GM18507 (cell line): ENCODE results near the gene USP17L26.
"Not testable (repeated sequence)": the region's sequence is repeated elsewhere in the genome, so short reads cannot be mapped to it uniquely, and the experiment has no call there.

Experiments used
- DNase-seq: peaks from one replicate; pipeline ENCODE4 v3.0.0; 2011; ENCODE audit warnings: low read depth; ENCODE audit not compliant: insufficient read length; ENCODE audit errors: extremely low spot score
- FAIRE-seq: peaks from 2 replicates; lab custom pipeline; 2011; peaks lifted over from hg19 to GRCh38; lab: Jason Lieb, UNC

USP17L26 gene

DNA sequence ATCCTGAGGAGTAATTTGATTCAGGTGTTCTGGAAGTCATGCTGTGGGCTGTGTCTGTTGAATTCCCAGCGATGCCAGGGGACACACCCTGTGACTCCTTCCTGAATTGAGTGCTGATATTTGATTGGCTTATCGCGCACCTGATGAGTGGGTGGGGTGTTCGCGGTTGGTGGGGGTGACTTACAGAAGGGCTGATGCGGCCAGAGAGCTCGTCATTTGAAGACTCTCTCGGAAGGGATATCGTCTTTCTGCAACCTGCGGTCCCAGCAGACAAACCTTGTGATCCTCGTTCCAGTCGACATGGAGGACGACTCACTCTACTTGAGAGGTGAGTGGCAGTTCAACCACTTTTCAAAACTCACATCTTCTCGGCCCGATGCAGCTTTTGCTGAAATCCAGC is at the start of gene USP17L26:
USP17L26 (plus strand) TSS at position 301 of the 400 bp plus-strand sequence; CDS start at position 301, 0 bp downstream.
- not testable (repeated sequence) for DNase-seq, FAIRE-seq

DNA sequence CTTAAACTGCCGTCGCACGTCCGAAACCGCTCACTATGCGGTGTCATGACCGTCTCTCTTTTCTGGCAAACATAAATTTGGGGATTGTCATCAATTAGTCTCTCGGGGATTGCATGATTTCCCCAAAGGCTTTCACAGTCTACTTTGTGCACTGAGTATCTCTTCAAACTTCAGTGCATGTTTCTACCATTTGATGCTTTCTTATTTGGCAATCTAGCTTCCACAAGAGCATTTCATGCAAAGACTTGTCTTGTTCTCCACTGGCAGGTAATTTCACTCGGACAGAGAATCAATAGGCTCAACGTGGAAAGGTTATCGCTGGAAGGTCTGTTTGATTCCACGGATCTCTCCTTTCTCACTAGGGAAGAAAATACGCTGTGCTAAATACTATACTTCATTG is 10.3 kb upstream of the USP17L26 start:
- not testable (repeated sequence) for FAIRE-seq, DNase-seq

DNA sequence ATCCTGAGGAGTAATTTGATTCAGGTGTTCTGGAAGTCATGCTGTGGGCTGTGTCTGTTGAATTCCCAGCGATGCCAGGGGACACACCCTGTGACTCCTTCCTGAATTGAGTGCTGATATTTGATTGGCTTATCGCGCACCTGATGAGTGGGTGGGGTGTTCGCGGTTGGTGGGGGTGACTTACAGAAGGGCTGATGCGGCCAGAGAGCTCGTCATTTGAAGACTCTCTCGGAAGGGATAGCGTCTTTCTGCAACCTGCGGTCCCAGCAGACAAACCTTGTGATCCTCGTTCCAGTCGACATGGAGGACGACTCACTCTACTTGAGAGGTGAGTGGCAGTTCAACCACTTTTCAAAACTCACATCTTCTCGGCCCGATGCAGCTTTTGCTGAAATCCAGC is 9.6 kb upstream of the USP17L26 start, which contains the start of gene USP17L24:
USP17L24 (plus strand) TSS at position 301 of the 400 bp plus-strand sequence; CDS start at position 301, 0 bp downstream.
- DNase-seq, FAIRE-seq: not testable (repeated sequence)

DNA sequence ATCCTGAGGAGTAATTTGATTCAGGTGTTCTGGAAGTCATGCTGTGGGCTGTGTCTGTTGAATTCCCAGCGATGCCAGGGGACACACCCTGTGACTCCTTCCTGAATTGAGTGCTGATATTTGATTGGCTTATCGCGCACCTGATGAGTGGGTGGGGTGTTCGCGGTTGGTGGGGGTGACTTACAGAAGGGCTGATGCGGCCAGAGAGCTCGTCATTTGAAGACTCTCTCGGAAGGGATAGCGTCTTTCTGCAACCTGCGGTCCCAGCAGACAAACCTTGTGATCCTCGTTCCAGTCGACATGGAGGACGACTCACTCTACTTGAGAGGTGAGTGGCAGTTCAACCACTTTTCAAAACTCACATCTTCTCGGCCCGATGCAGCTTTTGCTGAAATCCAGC is 4.8 kb upstream of the USP17L26 start, which contains the start of gene USP17L25:
USP17L25 (plus strand) TSS at position 301 of the 400 bp plus-strand sequence; CDS start at position 301, 0 bp downstream.
- not testable (repeated sequence) for DNase-seq, FAIRE-seq

- FAIRE-seq, DNase-seq: not testable (repeated sequence)
Measured at GRCh38 chr4:9339103-9339502, 4.6 kb downstream of the USP17L26 start, which contains the start of gene USP17L5. Gene USP17L5 (plus strand): TSS chr4:9339403. CDS start chr4:9339403, 0 bp downstream.

DNA sequence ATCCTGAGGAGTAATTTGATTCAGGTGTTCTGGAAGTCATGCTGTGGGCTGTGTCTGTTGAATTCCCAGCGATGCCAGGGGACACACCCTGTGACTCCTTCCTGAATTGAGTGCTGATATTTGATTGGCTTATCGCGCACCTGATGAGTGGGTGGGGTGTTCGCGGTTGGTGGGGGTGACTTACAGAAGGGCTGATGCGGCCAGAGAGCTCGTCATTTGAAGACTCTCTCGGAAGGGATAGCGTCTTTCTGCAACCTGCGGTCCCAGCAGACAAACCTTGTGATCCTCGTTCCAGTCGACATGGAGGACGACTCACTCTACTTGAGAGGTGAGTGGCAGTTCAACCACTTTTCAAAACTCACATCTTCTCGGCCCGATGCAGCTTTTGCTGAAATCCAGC is 9.4 kb downstream of the USP17L26 start, which contains the start of gene USP17L27:
USP17L27 (plus strand) TSS at position 301 of the 400 bp plus-strand sequence; CDS start at position 301, 0 bp downstream.
- FAIRE-seq, DNase-seq: not testable (repeated sequence)

GRCh38 chr4:9348593-9348992 is 14.1 kb downstream of the USP17L26 start, which contains the start of gene USP17L28:
Gene USP17L28 (plus strand): TSS chr4:9348893. CDS start chr4:9348893, 0 bp downstream.
- DNase-seq, FAIRE-seq: not testable (repeated sequence)

DNA sequence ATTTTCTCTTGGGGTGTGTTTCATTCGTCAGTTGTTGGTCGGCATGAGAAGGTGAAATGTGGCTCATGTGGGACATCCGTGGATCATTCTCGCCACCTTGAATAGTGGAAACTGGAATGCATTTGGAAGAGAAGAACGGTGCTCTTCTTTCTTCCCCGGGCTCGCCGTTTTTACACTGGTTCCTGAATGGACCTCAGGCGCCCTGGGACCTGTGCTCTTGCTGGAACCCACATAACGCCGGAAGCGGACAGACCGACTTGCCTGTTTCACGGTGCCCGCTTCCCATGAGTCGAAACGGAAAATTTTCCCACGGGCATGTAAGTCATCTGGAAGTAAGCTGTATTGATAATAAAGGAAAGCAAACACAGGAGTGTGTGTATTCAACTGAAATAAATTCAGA is 16.4 kb downstream of the USP17L26 start:
- not testable (repeated sequence) for FAIRE-seq, DNase-seq

GRCh38 chr4:9353338-9353737 is 18.9 kb downstream of the USP17L26 start, which contains the start of gene USP17L29:
Gene USP17L29 (plus strand): TSS chr4:9353638. CDS start chr4:9353638, 0 bp downstream.
- not testable (repeated sequence) for FAIRE-seq, DNase-seq

DNA sequence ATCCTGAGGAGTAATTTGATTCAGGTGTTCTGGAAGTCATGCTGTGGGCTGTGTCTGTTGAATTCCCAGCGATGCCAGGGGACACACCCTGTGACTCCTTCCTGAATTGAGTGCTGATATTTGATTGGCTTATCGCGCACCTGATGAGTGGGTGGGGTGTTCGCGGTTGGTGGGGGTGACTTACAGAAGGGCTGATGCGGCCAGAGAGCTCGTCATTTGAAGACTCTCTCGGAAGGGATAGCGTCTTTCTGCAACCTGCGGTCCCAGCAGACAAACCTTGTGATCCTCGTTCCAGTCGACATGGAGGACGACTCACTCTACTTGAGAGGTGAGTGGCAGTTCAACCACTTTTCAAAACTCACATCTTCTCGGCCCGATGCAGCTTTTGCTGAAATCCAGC is 28.4 kb downstream of the USP17L26 start, which contains the start of gene USP17L30:
USP17L30 (plus strand) TSS at position 301 of the 400 bp plus-strand sequence; CDS start at position 301, 0 bp downstream.
- not testable (repeated sequence) for FAIRE-seq, DNase-seq

GRCh38 chr4:9379881-9380280 is 45.4 kb downstream of the USP17L26 start:
- not testable (repeated sequence) for DNase-seq, FAIRE-seq

DNA sequence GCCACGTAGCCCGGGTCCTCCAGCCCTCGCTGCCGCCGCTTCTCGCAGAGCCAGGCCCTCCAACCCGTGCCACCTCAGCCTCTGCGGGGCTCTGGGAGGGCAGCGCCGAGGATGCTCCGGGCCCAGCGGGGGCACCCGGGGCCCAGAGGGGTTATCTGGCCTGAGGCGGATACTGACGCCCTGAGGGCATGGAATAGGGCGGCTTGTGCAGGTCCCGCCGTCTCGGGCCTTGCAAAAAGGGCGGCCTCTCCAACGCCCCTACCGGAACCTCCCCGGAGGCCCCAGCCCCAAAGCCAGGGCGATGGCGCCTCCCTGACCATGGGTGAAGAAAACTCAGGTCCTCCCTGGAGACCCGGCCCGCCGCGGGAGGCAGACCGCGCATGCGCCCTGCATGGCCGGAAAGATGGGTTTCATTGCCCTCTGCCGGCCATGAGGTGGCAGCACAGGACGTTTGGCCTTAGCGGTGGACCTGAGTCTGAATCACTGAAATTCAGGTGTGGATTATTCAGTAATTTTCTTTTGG is 46.6 kb downstream of the USP17L26 start:
- not testable (repeated sequence) for FAIRE-seq, DNase-seq

DNA sequence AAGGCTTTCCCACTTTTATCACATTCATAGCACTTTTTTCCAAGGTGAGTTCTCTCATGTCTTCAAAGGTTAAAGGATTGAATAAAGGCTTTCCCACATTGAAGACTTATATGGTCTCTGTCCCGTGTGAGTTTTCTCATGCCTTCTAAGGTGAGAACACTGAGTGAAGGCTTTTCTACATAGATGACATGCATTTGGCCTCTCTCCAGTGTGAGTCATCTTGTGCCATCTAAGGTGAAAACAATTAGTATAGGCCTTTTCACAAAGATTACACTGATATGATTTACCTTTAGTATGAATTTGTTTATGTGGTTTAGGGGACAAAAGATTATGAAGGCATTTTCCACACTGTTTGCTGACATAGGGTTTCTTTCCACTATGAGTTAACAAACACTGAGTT is 49.7 kb downstream of the USP17L26 start:
- FAIRE-seq (no peak), DNase-seq (no peak)
